Activated CD4-positive, alpha-beta T cell treated with anti-CD3 and anti-CD28 coated beads, Interleukin-2, amount 10 ng/mL, durations not matched to agents 7 days and 5 days (primary cell): ENCODE data around the gene DMAC2. TPM values are rescaled to one million over a fixed set of nuclear protein-coding genes. Genes with fewer than 3 reads are reported as not detected.
A peak's percentile ranks its signal among the peaks of the same experiment; 100 is the strongest.

ENCODE experiments used
- CTCF ChIA-PET: fragments of 350-600 bp; sonication (Branson Sonifier 250); formaldehyde crosslinking; loops from one replicate; lab custom pipeline; 2021; ENCODE audit warnings: antibody characterized with exemption; lab: Charles Lee
- POLR2A ChIA-PET: fragments of 350-600 bp; sonication (Branson Sonifier 250); formaldehyde crosslinking; loops from one replicate; lab custom pipeline; 2021; ENCODE audit warnings: antibody characterized with exemption; lab: Charles Lee
- DNase-seq: peaks from one replicate; pipeline ENCODE4 v3.0.0-alpha.2; 2020
- H3K27ac Mint-ChIP-seq: one replicate; pipeline ENCODE4 v1.8.0; 2021; ENCODE audit warnings: mild to moderate bottlenecking, moderate library complexity, mixed read lengths
- H3K27me3 Mint-ChIP-seq: one replicate; pipeline ENCODE4 v1.8.0; 2021; ENCODE audit warnings: mixed read lengths
- H3K36me3 Mint-ChIP-seq: one replicate; pipeline ENCODE4 v1.8.0; 2021; ENCODE audit warnings: low read depth, mixed read lengths
- H3K4me1 Mint-ChIP-seq: one replicate; pipeline ENCODE4 v1.8.0; 2021; ENCODE audit warnings: mixed read lengths
- H3K4me3 Mint-ChIP-seq: one replicate; pipeline ENCODE4 v1.8.0; 2021; ENCODE audit warnings: mild to moderate bottlenecking, moderate library complexity, mixed read lengths
- H3K9me3 Mint-ChIP-seq: one replicate; pipeline ENCODE4 v1.8.0; 2021; ENCODE audit warnings: mixed read lengths
- total RNA-seq, 2 experiments: library from RNA; stranded (reverse); gene quantifications; one replicate each; pipeline ENCODE4 v1.2.3, GENCODE V29; 2021

Gene DMAC2
- total RNA-seq, 2 experiments from 2014 or later, result 48.9 to 54.1 TPM

- ChIA-PET CTCF (no interaction called here), POLR2A (interaction anchor here (0.7 kb wide), 1 partner anchor 193 kb away, joined by 5 read pairs; no protein-coding TSS in a partner anchor)
- Mint-ChIP-seq H3K4me3 (no peak overlapping the region), H3K27me3 (no peaks in the 10 kb centered on the region), H3K36me3 (peaks cover 9% of the 10 kb centered on the region), H3K4me1 (peaks cover 42% of the 10 kb centered on the region), H3K9me3 (no peaks in the 10 kb centered on the region), H3K27ac (peak overlapping the region; percentile 77)
- DNase-seq, result no peak
These were observed 13.4 kb downstream of the DMAC2 start for GRCh38 chr19:41426116-41426841.

DNA sequence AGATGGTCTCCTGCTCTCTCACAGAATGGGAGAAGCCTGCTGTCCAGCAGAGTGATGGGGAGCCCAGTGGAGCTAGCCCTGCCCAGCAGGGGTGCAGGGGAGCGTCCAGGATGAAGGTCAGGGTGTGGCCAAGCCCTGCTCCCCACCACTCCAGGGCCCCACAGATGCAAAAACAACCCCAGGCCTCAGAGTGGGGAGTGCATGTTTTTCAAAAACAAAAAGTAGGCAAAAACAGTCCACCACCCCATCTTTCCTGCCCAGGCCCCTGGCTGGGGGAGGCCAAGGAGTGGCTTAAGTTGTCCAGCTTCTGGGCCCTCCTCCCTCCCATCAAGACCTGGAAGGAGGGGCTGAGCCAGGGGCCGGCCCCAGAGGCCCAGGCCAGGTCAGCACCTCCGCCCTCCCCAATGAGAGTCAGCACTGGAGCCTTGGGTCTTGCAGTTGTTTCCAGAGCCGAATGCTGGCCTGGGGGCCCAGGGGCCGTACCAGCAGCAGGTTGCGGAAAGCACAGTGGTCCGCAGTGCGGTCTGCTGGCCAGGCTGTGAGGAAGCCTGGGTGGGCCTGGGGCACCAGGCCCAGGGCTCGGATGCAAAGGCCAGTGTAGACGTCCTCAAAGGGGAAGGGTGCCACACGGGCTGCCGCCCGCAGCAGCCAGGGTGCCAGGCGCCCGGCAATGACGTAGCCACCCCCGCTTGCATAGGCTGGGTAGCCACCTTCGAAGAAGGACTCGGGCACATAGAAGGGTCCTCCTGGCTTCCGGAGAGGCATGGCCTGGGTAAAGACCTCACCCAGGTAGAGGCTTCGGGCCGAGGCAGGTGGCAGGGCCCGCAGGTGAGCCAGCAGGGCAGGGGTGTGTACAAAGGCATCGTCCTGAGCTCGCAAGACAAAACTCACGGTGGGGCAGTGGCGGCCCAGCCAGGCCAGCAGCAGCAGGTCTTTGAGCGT, 14.3 kb downstream of the DMAC2 start:
- Mint-ChIP-seq H3K27me3 (no peaks in the 10 kb centered on the region), H3K9me3 (no peaks in the 10 kb centered on the region), H3K4me1 (peaks cover 40% of the 10 kb centered on the region), H3K36me3 (peaks cover 12% of the 10 kb centered on the region), H3K4me3 (no peak overlapping the region), H3K27ac (peak overlapping the region; percentile 78)
- CTCF ChIA-PET, result no interaction called here
- POLR2A ChIA-PET, result interaction anchor here (0.7 kb wide), 1 partner anchor 194 kb away, joined by 5 read pairs; no protein-coding TSS in a partner anchor
- no peak for DNase-seq

- no peaks in the 10 kb centered on the region for H3K9me3 Mint-ChIP-seq
- H3K4me1 Mint-ChIP-seq, result peaks cover 40% of the 10 kb centered on the region
- peak overlapping the region; percentile 78 for H3K27ac Mint-ChIP-seq
- POLR2A ChIA-PET, result no interaction called here
- H3K27me3 Mint-ChIP-seq, result no peaks in the 10 kb centered on the region
- H3K36me3 Mint-ChIP-seq, result peaks cover 20% of the 10 kb centered on the region
- no peak overlapping the region for H3K4me3 Mint-ChIP-seq
- no peak for DNase-seq
- CTCF ChIA-PET, result interaction anchor here (0.6 to 1.0 kb wide), 3 partner anchors 26 to 217 kb away, joined by 3 to 4 read pairs (median 4); no protein-coding TSS in a partner anchor
These were observed 15.2 kb downstream of the DMAC2 start for GRCh38 chr19:41424335-41425173.

DNA sequence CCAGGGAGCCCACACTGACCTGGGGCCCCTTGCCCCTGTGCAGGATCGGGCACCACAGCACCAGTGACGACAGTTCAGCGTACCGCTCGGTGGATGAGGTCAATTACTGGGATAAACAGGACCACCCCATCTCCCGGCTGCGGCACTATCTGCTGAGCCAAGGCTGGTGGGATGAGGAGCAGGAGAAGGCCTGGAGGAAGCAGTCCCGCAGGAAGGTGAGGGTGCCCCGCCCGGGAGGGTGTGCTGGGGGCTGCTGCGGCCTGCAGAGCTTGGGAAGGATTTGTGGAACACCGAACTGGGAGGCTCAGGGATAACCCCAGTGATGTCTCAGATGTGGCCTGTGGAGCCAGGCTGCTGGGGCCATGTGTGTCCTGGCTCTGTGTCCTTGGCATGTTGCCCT, 16.8 kb downstream of the DMAC2 start:
- Mint-ChIP-seq H3K4me1 (peaks cover 26% of the 10 kb centered on the region), H3K9me3 (no peaks in the 10 kb centered on the region), H3K4me3 (no peak overlapping the region), H3K36me3 (peaks cover 18% of the 10 kb centered on the region), H3K27ac (no peak overlapping the region), H3K27me3 (no peaks in the 10 kb centered on the region)
- DNase-seq, result no peak
- ChIA-PET POLR2A (no interaction called here), CTCF (no interaction called here)

GRCh38 chr19:41422456-41422855, 17.3 kb downstream of the DMAC2 start:
- Mint-ChIP-seq H3K27ac (no peak overlapping the region), H3K27me3 (no peaks in the 10 kb centered on the region), H3K4me1 (peaks cover 21% of the 10 kb centered on the region), H3K9me3 (no peaks in the 10 kb centered on the region), H3K4me3 (no peak overlapping the region), H3K36me3 (peaks cover 18% of the 10 kb centered on the region)
- no peak for DNase-seq
- POLR2A ChIA-PET, result no interaction called here
- CTCF ChIA-PET, result no interaction called here

DNA sequence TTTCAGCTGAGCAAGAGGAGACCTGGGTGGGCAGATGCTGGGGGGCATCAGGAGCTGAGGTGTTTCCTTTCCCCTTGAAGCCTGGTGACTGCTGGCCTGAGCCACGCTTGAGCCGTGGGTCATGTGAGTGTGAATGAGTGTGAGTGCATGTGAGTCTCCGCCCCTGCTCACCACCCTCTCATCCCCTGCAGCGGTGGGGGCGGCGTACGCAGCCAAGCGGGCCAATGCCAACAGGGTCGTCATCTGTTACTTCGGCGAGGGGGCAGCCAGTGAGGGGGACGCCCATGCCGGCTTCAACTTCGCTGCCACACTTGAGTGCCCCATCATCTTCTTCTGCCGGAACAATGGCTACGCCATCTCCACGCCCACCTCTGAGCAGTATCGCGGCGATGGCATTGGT, 17.7 kb downstream of the DMAC2 start:
- DNase-seq, result no peak
- peaks cover 21% of the 10 kb centered on the region for H3K36me3 Mint-ChIP-seq
- no peak overlapping the region for H3K4me3 Mint-ChIP-seq
- H3K4me1 Mint-ChIP-seq, result peaks cover 18% of the 10 kb centered on the region
- no peaks in the 10 kb centered on the region for H3K27me3 Mint-ChIP-seq
- POLR2A ChIA-PET, result no interaction called here
- no peaks in the 10 kb centered on the region for H3K9me3 Mint-ChIP-seq
- CTCF ChIA-PET, result no interaction called here
- no peak overlapping the region for H3K27ac Mint-ChIP-seq

GRCh38 chr19:41421314-41421713, 18.4 kb downstream of the DMAC2 start:
- Mint-ChIP-seq H3K36me3 (peaks cover 22% of the 10 kb centered on the region), H3K27ac (no peak overlapping the region), H3K4me3 (no peak overlapping the region), H3K27me3 (no peaks in the 10 kb centered on the region), H3K4me1 (peaks cover 11% of the 10 kb centered on the region), H3K9me3 (no peaks in the 10 kb centered on the region)
- ChIA-PET CTCF (interaction anchor here (1.5 kb wide), 1 partner anchor 11 kb away, joined by 4 read pairs; no protein-coding TSS in a partner anchor), POLR2A (no interaction called here)
- no peak for DNase-seq

DNA sequence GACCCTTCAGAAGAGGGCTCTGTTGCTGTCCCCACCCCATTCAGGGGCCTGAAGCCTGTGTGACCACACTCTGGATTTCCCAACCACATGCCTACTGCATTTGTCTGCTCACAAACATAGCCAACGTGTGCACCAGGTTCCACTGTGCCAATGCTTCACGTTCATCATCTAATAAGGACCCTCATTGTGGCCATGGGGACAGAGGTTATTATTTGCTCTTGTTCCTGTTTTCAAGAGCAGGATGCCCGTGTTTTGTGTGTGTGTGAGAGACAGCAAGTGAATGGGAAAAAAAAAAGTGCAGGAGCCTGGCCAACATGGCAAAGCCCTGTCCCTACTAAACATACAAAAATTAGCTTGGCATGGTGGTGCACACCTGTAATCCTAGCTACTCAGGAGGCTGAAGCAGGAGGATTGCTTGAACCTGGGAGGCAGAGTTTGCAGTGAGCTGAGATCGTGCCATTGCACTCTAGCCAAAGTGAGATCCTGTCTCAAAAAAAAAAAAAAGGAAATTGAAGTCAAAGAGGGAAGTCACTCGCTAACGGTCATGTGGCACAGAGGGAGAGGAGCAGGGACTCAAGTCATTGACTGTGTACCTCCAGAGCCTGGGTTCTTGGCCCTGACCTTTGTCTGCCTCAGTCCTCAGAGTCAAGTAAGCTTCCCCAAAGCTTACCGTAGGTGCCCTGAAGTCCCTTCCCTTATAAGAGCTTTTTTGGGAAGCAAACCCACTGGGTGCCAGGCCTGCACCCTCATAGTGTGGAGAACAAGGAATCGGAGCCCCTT, 19.4 kb downstream of the DMAC2 start:
- CTCF ChIA-PET, result interaction anchor here (0.6 to 1.5 kb wide), 3 partner anchors 10 to 441 kb away, joined by 4 to 7 read pairs (median 4); no protein-coding TSS in a partner anchor
- H3K4me1 Mint-ChIP-seq, result peaks cover 8% of the 10 kb centered on the region
- no peak overlapping the region for H3K4me3 Mint-ChIP-seq
- H3K9me3 Mint-ChIP-seq, result no peaks in the 10 kb centered on the region
- H3K36me3 Mint-ChIP-seq, result peaks cover 25% of the 10 kb centered on the region
- POLR2A ChIA-PET, result interaction anchor here (0.6 kb wide), 1 partner anchor 18 kb away, joined by 3 read pairs; no protein-coding TSS in a partner anchor
- H3K27me3 Mint-ChIP-seq, result no peaks in the 10 kb centered on the region
- DNase-seq, result no peak
- peak overlapping the region; percentile 54 for H3K27ac Mint-ChIP-seq

DNA sequence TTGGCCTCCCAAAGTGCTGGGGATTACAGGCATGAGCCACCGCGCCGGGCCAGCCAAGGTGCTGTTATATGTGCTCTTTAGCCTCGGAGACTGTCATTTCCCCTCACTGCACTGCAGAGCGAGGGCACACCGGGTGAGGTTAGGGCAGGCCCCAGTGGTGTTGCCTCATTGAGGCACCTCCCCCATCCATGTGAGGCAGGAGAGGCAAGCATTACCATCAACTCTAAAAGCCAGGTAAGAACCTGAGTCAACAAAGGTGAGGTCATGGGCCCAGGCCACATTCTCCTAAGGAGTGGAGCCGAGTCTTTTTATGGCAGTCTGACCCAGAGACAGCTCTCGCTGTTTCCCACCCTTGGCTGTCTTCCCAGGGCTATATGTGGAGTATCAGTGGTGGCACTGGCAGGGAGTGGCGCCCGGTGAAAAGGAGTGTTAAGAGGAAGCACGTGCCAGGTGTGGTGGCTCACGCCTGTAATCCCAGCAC, 23.5 kb downstream of the DMAC2 start:
- no peak for DNase-seq
- CTCF ChIA-PET, result no interaction called here
- H3K4me3 Mint-ChIP-seq, result no peak overlapping the region
- no peaks in the 10 kb centered on the region for H3K4me1 Mint-ChIP-seq
- peaks cover 27% of the 10 kb centered on the region for H3K36me3 Mint-ChIP-seq
- H3K27ac Mint-ChIP-seq, result no peak overlapping the region
- POLR2A ChIA-PET, result no interaction called here
- no peaks in the 10 kb centered on the region for H3K27me3 Mint-ChIP-seq
- no peaks in the 10 kb centered on the region for H3K9me3 Mint-ChIP-seq

- Mint-ChIP-seq H3K4me3 (no peak overlapping the region), H3K27ac (no peak overlapping the region), H3K4me1 (peaks cover 1% of the 10 kb centered on the region), H3K9me3 (no peaks in the 10 kb centered on the region), H3K36me3 (peaks cover 22% of the 10 kb centered on the region), H3K27me3 (no peaks in the 10 kb centered on the region)
- no peak for DNase-seq
- ChIA-PET CTCF (no interaction called here), POLR2A (interaction anchor here (0.6 kb wide), 1 partner anchor 57 kb away, joined by 3 read pairs; no protein-coding TSS in a partner anchor)
These were observed 24.5 kb downstream of the DMAC2 start for GRCh38 chr19:41415154-41415571.

GRCh38 chr19:41414461-41414860, 25.3 kb downstream of the DMAC2 start:
- H3K4me1 Mint-ChIP-seq, result peaks cover 7% of the 10 kb centered on the region
- H3K27ac Mint-ChIP-seq, result no peak overlapping the region
- no peaks in the 10 kb centered on the region for H3K9me3 Mint-ChIP-seq
- no peaks in the 10 kb centered on the region for H3K27me3 Mint-ChIP-seq
- ChIA-PET POLR2A (no interaction called here), CTCF (no interaction called here)
- peaks cover 17% of the 10 kb centered on the region for H3K36me3 Mint-ChIP-seq
- DNase-seq, result no peak
- no peak overlapping the region for H3K4me3 Mint-ChIP-seq
